Mesendoderm (in vitro differentiated cells): Measurements from ENCODE around the gene ZNF782. TPM values are rescaled to one million over a fixed set of nuclear protein-coding genes. Genes with fewer than 3 reads are reported as not detected.
"Not testable (repeated sequence)": the region's sequence is repeated elsewhere in the genome, so short reads cannot be mapped to it uniquely, and the experiment has no call there.

Experiments used
- DNase-seq: peaks from one replicate; pipeline ENCODE4 v3.0.0; 2013
- H2AK5ac ChIP-seq: 2 replicates; pipeline ENCODE4 v1.6.1; 2013; ENCODE audit warnings: low read length, inconsistent platforms
- H2BK120ac ChIP-seq: 2 replicates; pipeline ENCODE4 v1.6.1; 2013; ENCODE audit warnings: low read depth, mild to moderate bottlenecking, low read length, moderate library complexity, mixed read lengths
- H2BK15ac ChIP-seq: replicated peaks from 2 replicates; pipeline ENCODE4 v1.6.1; 2013; ENCODE audit warnings: low read depth, mild to moderate bottlenecking, moderate library complexity
- H2BK5ac ChIP-seq: 2 replicates; pipeline ENCODE4 v1.6.1; 2013; ENCODE audit warnings: low read length, inconsistent platforms
- H3K18ac ChIP-seq: 2 replicates; pipeline ENCODE4 v1.6.1; 2013; ENCODE audit warnings: mild to moderate bottlenecking, low read length, mixed read lengths
- H3K23ac ChIP-seq: one replicate; pipeline ENCODE4 v1.6.1; 2013; ENCODE audit warnings: low read length
- H3K27ac ChIP-seq: 2 replicates; pipeline ENCODE4 v1.5.1; 2013; ENCODE audit warnings: low read depth, mild to moderate bottlenecking, inconsistent platforms, low read length, moderate library complexity
- H3K27me3 ChIP-seq: 2 replicates; pipeline ENCODE4 v1.6.1; 2013; ENCODE audit warnings: low read length, control low read depth, mild to moderate bottlenecking, inconsistent platforms; ENCODE audit not compliant: insufficient read depth, poor library complexity
- H3K36me3 ChIP-seq: 2 replicates; pipeline ENCODE4 v1.6.1; 2013; ENCODE audit warnings: low read length, inconsistent platforms; ENCODE audit not compliant: control insufficient read depth, insufficient read depth
- H3K4ac ChIP-seq: one replicate; pipeline ENCODE4 v1.6.1; 2013; ENCODE audit warnings: low read depth, mild to moderate bottlenecking, low read length, moderate library complexity
- H3K4me1 ChIP-seq: 2 replicates; pipeline ENCODE4 v1.6.1; 2013; ENCODE audit warnings: low read depth, low read length, inconsistent platforms; ENCODE audit not compliant: control insufficient read depth
- H3K4me2 ChIP-seq: 2 replicates; pipeline ENCODE4 v1.6.1; 2013; ENCODE audit warnings: low read length
- H3K4me3 ChIP-seq: 2 replicates; pipeline ENCODE4 v1.5.1; 2013; ENCODE audit warnings: mild to moderate bottlenecking, low read length
- H3K56ac ChIP-seq: one replicate; pipeline ENCODE4 v1.6.1; 2013; ENCODE audit warnings: low read length
- H3K79me1 ChIP-seq: 2 replicates; pipeline ENCODE4 v1.6.1; 2013; ENCODE audit warnings: low read length, inconsistent platforms
- H3K79me2 ChIP-seq: 2 replicates; pipeline ENCODE4 v1.6.1; 2013; ENCODE audit warnings: mild to moderate bottlenecking, low read length; ENCODE audit not compliant: control insufficient read depth, insufficient read depth
- H3K9ac ChIP-seq: 2 replicates; pipeline ENCODE4 v1.6.1; 2013; ENCODE audit warnings: low read length, inconsistent platforms
- H4K5ac ChIP-seq: one replicate; pipeline ENCODE4 v1.6.1; 2013; ENCODE audit warnings: low read length
- H4K8ac ChIP-seq: one replicate; pipeline ENCODE4 v1.6.1; 2013; ENCODE audit warnings: low read depth, mild to moderate bottlenecking, control low read depth, low read length, moderate library complexity
- WGBS: extraction: QIAGEN DNeasy Blood & Tissue Kit; methylation state at CpG from one replicate; pipeline ENCODE4 v1.1.7; 2013; ENCODE audit warnings: low lambda C conversion rate, missing lambda C conversion rate; ENCODE audit not compliant: insufficient coverage; ENCODE audit errors: extremely low coverage; 5-methylcytosine and 5-hydroxymethylcytosine counted together
- polyA plus RNA-seq, 2 experiments: library from polyadenylated mRNA; stranded (reverse); fragments of 200-250 nt; gene quantifications; one replicate each; pipeline ENCODE4 v1.2.3, GENCODE V29; 2013

ZNF782 gene
- 3.1 TPM for polyA plus RNA-seq (2013, experiment 1 of 2)
- polyA plus RNA-seq (2013, experiment 2 of 2), result 3.0 TPM

DNA sequence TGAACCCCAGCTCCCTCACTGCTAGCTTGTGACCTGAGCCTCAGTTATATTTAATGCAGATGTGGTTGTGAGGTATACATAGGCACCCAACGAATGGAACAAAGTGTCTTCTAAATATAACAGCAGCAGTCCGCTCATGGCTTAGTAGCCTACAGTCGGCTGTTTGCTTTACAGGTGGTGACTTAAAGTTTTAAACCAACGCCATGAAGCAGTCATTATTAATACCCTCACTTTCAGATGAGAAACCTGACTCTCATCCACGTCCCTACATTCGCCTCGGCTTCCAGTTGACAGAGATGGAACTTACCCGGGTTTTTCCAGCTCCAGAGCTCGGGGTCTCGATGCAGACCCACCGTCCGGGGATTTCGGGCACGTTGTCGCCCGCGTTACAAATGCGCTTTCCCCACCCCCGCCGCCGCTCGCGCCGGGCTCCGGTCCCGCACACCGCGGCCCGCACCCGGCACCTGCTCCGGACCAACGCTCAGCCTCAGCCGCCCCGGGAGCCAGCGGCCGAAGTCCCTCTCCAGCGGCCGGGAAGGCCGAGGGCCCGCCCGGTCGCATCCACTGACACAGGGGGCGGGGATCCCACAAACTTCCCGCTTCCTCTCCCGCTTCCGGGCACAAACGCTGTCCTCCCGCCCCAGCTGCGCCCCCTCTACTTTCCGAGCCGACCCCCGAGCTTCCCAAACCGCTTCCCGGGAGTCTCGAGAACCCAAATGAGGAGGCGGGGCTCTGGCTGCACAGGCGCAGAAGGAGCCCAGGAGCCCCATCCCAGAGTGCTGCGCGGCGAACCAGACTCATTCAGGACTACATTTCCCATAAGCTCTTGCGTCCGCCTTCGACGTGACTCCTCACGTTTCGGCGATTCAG lies at the start of gene ZNF782:
Gene ZNF782 (minus strand): TSS at position 734 of the 870 bp plus-strand sequence. CDS start 2,553 bp downstream, outside the sequence.
- peaks cover 9% of the 10 kb centered on the region for H3K79me1 ChIP-seq
- H3K23ac ChIP-seq, result peak within 1 kb of the TSS; percentile 56
- peak within 1 kb of the TSS; percentile 67 for H3K4me3 ChIP-seq
- peaks cover 8% of the 10 kb centered on the region for H3K4me1 ChIP-seq
- H3K4ac ChIP-seq, result no peak within 1 kb of the TSS
- H3K27ac ChIP-seq, result peak within 1 kb of the TSS; percentile 22
- H3K79me2 ChIP-seq, result peaks cover 2% of the 10 kb centered on the region
- H2AK5ac ChIP-seq, result no peak within 1 kb of the TSS
- H3K4me2 ChIP-seq, result peak within 1 kb of the TSS; percentile 88
- peak within 1 kb of the TSS; percentile 16 for H3K18ac ChIP-seq
- H4K8ac ChIP-seq, result no peak within 1 kb of the TSS
- no peak within 1 kb of the TSS for H2BK5ac ChIP-seq
- H2BK15ac ChIP-seq, result no peak within 1 kb of the TSS
- no CpG with 5 or more reads among the region's 67 CpGs for WGBS
- H4K5ac ChIP-seq, result no peak within 1 kb of the TSS
- H2BK120ac ChIP-seq, result no peak within 1 kb of the TSS
- H3K9ac ChIP-seq, result peak within 1 kb of the TSS; percentile 75
- no peaks in the 10 kb centered on the region for H3K27me3 ChIP-seq
- H3K56ac ChIP-seq, result peak within 1 kb of the TSS; percentile 84
- peak; percentile 98 for DNase-seq
- H3K36me3 ChIP-seq, result no peaks in the 10 kb centered on the region

- not testable (repeated sequence) for H3K4me1 ChIP-seq, H3K18ac ChIP-seq, H2BK120ac ChIP-seq, H3K36me3 ChIP-seq, H3K79me1 ChIP-seq, H3K23ac ChIP-seq, H2AK5ac ChIP-seq, H4K8ac ChIP-seq, H4K5ac ChIP-seq, H3K9ac ChIP-seq, H3K4ac ChIP-seq, H2BK5ac ChIP-seq, H3K56ac ChIP-seq, H3K27me3 ChIP-seq, DNase-seq, H3K4me2 ChIP-seq, H2BK15ac ChIP-seq, H3K27ac ChIP-seq, H3K4me3 ChIP-seq, H3K79me2 ChIP-seq
- no CpG with 5 or more reads among the region's 2 CpGs for WGBS
Observed at GRCh38 chr9:96900010-96900409, 45.7 kb upstream of the ZNF782 start.

DNA sequence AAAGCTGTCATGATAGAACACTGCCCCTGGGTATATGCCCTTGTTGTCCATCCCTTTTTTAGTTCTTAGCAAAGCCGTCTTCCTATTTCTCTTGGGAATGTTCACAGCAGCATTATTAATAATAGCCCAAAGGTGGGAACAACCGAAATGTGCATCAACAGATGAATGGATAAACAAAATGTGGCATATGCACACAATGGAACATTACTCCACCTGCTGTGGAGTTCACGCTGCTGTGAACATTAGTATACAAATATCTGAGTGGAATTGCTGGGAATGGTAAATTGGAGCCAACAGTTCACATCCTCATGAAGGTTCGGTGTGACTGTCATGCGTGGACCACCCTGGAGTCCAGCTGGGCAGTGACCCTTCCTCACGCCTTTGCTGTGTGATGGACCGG lies 37.8 kb upstream of the ZNF782 start:
- Histone ChIP-seq H4K8ac (no peak overlapping the region), H3K4me3 (no peak overlapping the region), H3K36me3 (no peaks in the 10 kb centered on the region), H2BK120ac (no peak overlapping the region), H3K27ac (no peak overlapping the region), H3K4ac (no peak overlapping the region), H3K4me1 (no peaks in the 10 kb centered on the region), H3K56ac (no peak overlapping the region), H3K79me1 (no peaks in the 10 kb centered on the region), H3K18ac (no peak overlapping the region), H3K9ac (no peak overlapping the region), H2BK5ac (no peak overlapping the region), H3K79me2 (no peaks in the 10 kb centered on the region), H3K23ac (no peak overlapping the region), H2BK15ac (no peak overlapping the region), H2AK5ac (no peak overlapping the region), H4K5ac (no peak overlapping the region), H3K27me3 (no peaks in the 10 kb centered on the region), H3K4me2 (no peak overlapping the region)
- no CpG with 5 or more reads among the region's 7 CpGs for WGBS
- DNase-seq, result no peak

DNA sequence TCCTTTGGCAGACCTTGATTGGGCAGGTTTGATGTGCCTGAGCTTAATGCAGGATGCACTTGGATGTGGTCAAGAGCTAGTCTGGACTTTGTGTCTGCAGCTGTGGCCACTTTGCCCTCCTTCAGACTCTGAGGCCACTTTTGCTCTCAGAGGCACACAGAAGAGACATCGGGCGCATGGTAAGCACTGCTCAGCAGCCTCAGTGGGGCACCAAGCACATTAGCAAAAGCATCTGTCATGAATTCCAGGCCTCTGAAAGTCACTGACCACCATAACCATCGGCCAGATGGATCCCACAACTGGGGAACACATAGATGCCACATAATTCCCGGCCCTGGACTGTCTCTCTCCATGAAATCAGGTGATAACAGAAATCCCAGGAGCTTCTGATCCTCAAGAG lies 34.3 kb upstream of the ZNF782 start:
- Histone ChIP-seq H3K18ac (no peak overlapping the region), H4K8ac (no peak overlapping the region), H3K79me2 (no peaks in the 10 kb centered on the region), H3K79me1 (no peaks in the 10 kb centered on the region), H3K9ac (no peak overlapping the region), H2AK5ac (no peak overlapping the region), H3K27me3 (no peaks in the 10 kb centered on the region), H2BK15ac (no peak overlapping the region), H4K5ac (no peak overlapping the region), H2BK5ac (no peak overlapping the region), H3K23ac (no peak overlapping the region), H3K56ac (no peak overlapping the region), H3K4me1 (no peaks in the 10 kb centered on the region), H3K4me3 (no peak overlapping the region), H2BK120ac (no peak overlapping the region), H3K27ac (no peak overlapping the region), H3K4ac (no peak overlapping the region), H3K4me2 (no peak overlapping the region), H3K36me3 (no peaks in the 10 kb centered on the region)
- no peak for DNase-seq
- no CpG with 5 or more reads among the region's 4 CpGs for WGBS

GRCh38 chr9:96885424-96885823 lies 31.1 kb upstream of the ZNF782 start:
- no peaks in the 10 kb centered on the region for H3K79me2 ChIP-seq
- H3K18ac ChIP-seq, result no peak overlapping the region
- no peak overlapping the region for H3K56ac ChIP-seq
- H3K36me3 ChIP-seq, result no peaks in the 10 kb centered on the region
- no peak overlapping the region for H3K4me2 ChIP-seq
- no peaks in the 10 kb centered on the region for H3K4me1 ChIP-seq
- no peak for DNase-seq
- H2AK5ac ChIP-seq, result no peak overlapping the region
- no peak overlapping the region for H3K27ac ChIP-seq
- H4K5ac ChIP-seq, result no peak overlapping the region
- H3K23ac ChIP-seq, result no peak overlapping the region
- no peaks in the 10 kb centered on the region for H3K79me1 ChIP-seq
- no peak overlapping the region for H3K4me3 ChIP-seq
- no peak overlapping the region for H2BK15ac ChIP-seq
- no peak overlapping the region for H2BK5ac ChIP-seq
- no peak overlapping the region for H3K4ac ChIP-seq
- no peak overlapping the region for H2BK120ac ChIP-seq
- no peak overlapping the region for H4K8ac ChIP-seq
- no peaks in the 10 kb centered on the region for H3K27me3 ChIP-seq
- H3K9ac ChIP-seq, result no peak overlapping the region

DNA sequence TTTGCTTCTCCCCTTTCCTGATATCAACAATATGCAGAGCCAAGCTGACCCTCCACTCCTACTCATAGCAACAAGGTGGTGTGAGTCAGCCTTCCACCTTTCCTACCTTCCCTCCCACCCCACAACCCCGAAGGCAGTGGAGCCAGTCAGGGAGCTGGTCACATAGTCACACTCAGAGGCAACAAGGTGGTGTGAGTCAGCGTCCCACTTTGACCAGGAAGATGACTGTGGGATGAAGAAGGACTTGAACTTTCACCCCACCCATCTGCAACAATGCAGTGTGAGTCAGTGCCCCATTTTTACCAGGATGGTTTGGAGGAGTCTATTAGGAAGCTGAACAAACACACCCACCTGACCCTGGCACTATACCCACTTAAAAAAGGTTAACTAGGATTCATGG lies 30.1 kb upstream of the ZNF782 start:
- Histone ChIP-seq H3K56ac (no peak overlapping the region), H2BK5ac (no peak overlapping the region), H3K36me3 (no peaks in the 10 kb centered on the region), H3K4me1 (no peaks in the 10 kb centered on the region), H3K23ac (no peak overlapping the region), H2BK15ac (no peak overlapping the region), H3K18ac (no peak overlapping the region), H3K4ac (no peak overlapping the region), H3K4me2 (no peak overlapping the region), H2AK5ac (no peak overlapping the region), H3K27me3 (no peaks in the 10 kb centered on the region), H4K5ac (no peak overlapping the region), H3K27ac (no peak overlapping the region), H3K4me3 (no peak overlapping the region), H3K9ac (no peak overlapping the region), H3K79me2 (no peaks in the 10 kb centered on the region), H3K79me1 (no peaks in the 10 kb centered on the region), H4K8ac (no peak overlapping the region), H2BK120ac (no peak overlapping the region)
- WGBS, result no CpG with 5 or more reads among the region's 2 CpGs
- DNase-seq, result peak; percentile 67
